Left lung (tissue), 10 donors: ENCODE results near the gene TBCD. TPM values are rescaled to one million over a fixed set of nuclear protein-coding genes. Genes with fewer than 3 reads are reported as not detected.

Experiments
- ATAC-seq: fragments of 200-7000 bp; cut with Tn5 transposase; one replicate; pipeline ENCODE4 v1.9.1; 2020; ENCODE audit warnings: moderate library complexity
- DNase-seq, 4 donors: peaks; one replicate each; pipeline ENCODE4 v3.0.0-alpha.2; 2013 to 2020
- H3K27ac ChIP-seq, 2 donors: fragments of 200-600 bp; sonication (generic) in 1 of 2; one replicate each; pipeline versions ENCODE4 v1.5.0 to v1.8.0; 2020 to 2021
- H3K27me3 ChIP-seq, 2 donors: fragments of 200-600 bp; sonication (generic) in 1 of 2; one replicate each; pipeline versions ENCODE4 v1.5.0 to v1.8.0; 2020 to 2021
- H3K36me3 ChIP-seq, 2 donors: fragments of 200-600 bp; sonication (generic) in 1 of 2; one replicate each; pipeline versions ENCODE4 v1.5.0 to v1.8.0; 2020 to 2021
- H3K4me1 ChIP-seq, 2 donors: fragments of 200-600 bp; one replicate each; pipeline ENCODE4 v1.8.0; 2021
- H3K4me3 ChIP-seq, 2 donors: fragments of 200-600 bp; sonication (generic) in 1 of 2; one replicate each; pipeline versions ENCODE4 v1.5.0 to v1.8.0; 2020 to 2021; ENCODE audit warnings: mild to moderate bottlenecking in 1 of 2
- H3K9me3 ChIP-seq, 2 donors: fragments of 200-600 bp; sonication (generic) in 1 of 2; one replicate each; pipeline versions ENCODE4 v1.5.0 to v1.8.0; 2020 to 2021
- CTCF ChIP-seq, 2 donors: fragments of 200-600 bp; sonication (generic) in 1 of 2; IDR thresholded peaks; one replicate each; pipeline versions ENCODE4 v1.5.0 to v1.8.0; 2021; ENCODE audit warnings: antibody characterized with exemption in 2 of 2
- intact Hi-C, 2 donors: fragments of 100-400 bp; cut with DNase I; formaldehyde crosslinking; loops; one replicate each; pipeline versions ENCODE4 v1.11.2 to v1.14.2; 2022
- polyA plus RNA-seq, 6 donors: library from polyadenylated mRNA; unstranded; fragments of 120-200 nt; gene quantifications; one replicate each; pipeline ENCODE4 v1.2.1, GENCODE V29; 2013; ENCODE audit not compliant: insufficient read length in 6 of 6
- total RNA-seq, 2 donors: library from RNA; stranded (reverse); fragmentation: NEBNext Ultra II Directional; extraction: Animal tissue kit (Norgen Biotek cat#: 25700); gene quantifications; one replicate each; pipeline ENCODE4 v1.2.1, GENCODE V29; 2021
- donor health status: DM: no; HTN: yes; CAD: no.
- donor health status: DM: no; HTN: no; CAD: no.

Gene TBCD
- total and polyA plus RNA-seq, 8 donors: 87.2 to 133 (median 104) TPM

DNA sequence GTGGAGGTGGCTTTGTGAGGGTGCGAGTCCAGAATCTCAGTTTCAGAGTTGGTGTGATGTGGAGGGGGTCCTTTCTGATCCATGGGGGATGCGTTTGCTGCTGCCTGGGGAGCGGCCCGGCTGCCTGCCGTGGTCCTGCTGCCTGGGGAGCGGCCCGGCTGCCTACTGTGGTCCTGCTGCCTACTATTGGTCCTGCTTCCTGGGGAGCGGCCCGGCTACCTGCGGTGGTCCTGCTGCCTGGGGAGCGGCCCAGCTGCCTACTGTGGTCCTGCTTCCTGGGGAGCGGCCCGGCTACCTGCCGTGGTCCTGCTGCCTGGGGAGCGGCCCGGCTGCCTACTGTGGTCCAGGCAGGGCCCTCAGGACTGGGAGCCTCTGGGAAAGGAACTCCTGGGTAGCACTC, 149.5 kb downstream of the TBCD start:
- no peak for TF ChIP-seq CTCF (IDR thresholded peaks at IDR 0.05)
- Histone ChIP-seq H3K4me1 (no peaks in the 10 kb centered on the region), H3K36me3 (peaks cover 0 to 61% of the 10 kb centered on the region in 2 donors), H3K4me3 (no peak overlapping the region), H3K9me3 (no peaks in the 10 kb centered on the region), H3K27me3 (no peaks in the 10 kb centered on the region), H3K27ac (no peak overlapping the region)
- intact Hi-C loops: no loop called here
- DNase-seq (peak in 1 of 4 donors; percentile 59), ATAC-seq (no peak)

- peaks cover 0 to 66% of the 10 kb centered on the region in 2 donors for H3K36me3 ChIP-seq
- intact Hi-C loops: no loop called here
- DNase-seq (no peak), ATAC-seq (no peak)
- no peaks in the 10 kb centered on the region for H3K27me3 ChIP-seq
- H3K27ac ChIP-seq: no peak overlapping the region
- H3K4me3 ChIP-seq: no peak overlapping the region
- no peaks in the 10 kb centered on the region for H3K9me3 ChIP-seq
- TF ChIP-seq CTCF (IDR thresholded peaks at IDR 0.05): no peak
- no peaks in the 10 kb centered on the region for H3K4me1 ChIP-seq
These were observed 150.0 kb downstream of the TBCD start for GRCh38 chr17:82901856-82902255.

DNA sequence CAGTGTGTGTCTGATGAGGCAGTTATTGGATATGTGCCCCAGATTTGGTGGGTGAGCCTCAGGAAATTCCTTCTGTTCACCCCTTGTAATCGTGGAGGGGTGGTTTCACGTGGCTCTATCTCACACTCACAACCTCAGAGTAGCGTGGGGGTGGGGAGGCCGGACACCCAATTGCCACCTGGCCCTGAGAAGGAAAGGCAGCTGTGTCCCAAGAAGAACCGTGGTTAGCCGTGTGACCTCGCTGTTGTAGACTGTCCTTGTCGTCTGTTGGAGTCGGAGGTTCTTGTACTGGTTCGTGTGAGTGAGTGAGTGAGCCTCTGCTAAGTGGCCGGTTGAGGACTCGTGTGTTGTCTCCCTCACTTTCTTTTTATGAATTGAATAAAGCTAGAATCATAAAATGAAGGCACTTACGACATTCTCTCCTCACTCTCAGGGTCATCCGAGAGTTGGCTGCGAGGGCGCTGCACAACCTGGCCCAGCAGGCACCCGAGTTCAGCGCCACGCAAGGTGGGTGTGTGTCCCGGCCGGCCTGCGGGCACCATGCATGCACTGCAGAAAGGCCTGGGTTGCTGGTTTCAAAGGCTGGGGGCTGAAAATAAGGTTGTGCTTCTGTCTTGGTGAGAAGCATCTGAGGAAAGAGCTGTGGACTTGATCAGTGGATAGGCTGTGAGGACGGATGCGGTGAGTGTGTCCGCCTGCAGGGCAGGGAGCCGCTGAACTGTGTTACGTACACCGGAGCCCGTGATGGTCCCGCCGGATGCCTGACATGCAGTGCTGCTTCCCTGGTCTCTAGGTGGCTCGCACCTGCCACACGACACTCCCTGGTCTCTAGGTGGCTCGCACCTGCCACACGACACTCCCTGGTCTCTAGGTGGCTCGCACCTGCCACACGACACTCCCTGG, 151.4 kb downstream of the TBCD start:
- Histone ChIP-seq H3K4me1 (no peaks in the 10 kb centered on the region), H3K4me3 (no peak overlapping the region), H3K27me3 (no peaks in the 10 kb centered on the region), H3K27ac (no peak overlapping the region), H3K36me3 (peaks cover 0 to 79% of the 10 kb centered on the region in 2 donors), H3K9me3 (no peaks in the 10 kb centered on the region)
- no peak for TF ChIP-seq CTCF (IDR thresholded peaks at IDR 0.05)
- ATAC-seq (no peak), DNase-seq (peak in 1 of 4 donors; percentile 64)
- intact Hi-C loops: no loop called here

DNA sequence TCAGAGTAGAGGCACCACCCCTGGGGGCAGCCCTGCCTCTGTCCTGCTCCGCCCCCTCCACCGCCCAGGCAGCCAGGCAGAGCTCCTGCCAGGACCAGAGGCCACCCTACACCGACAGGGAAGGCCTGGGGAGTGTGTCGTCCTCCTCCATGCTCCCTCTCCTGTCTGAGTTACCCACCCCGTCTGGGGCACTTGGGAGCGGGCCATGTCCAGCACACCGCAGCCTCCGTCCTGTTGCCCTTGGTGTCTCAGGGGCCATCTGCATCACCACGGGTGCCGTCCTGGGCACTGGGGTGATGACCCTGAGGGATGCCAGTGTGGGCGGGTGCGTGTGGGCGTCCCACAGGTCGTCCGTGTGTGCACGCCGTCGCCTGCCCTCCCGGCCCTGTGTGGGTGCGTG, 153.3 kb downstream of the TBCD start:
- intact Hi-C loops: no loop called here
- peaks cover 0 to 75% of the 10 kb centered on the region in 2 donors for H3K36me3 ChIP-seq
- no peak for TF ChIP-seq CTCF (IDR thresholded peaks at IDR 0.05)

GRCh38 chr17:82907797-82908542, 156.1 kb downstream of the TBCD start:
- H3K4me1 ChIP-seq: peaks cover 0 to 13% of the 10 kb centered on the region in 2 donors
- H3K9me3 ChIP-seq: no peaks in the 10 kb centered on the region
- no peak overlapping the region for H3K27ac ChIP-seq
- no peak for ATAC-seq
- H3K36me3 ChIP-seq: peaks cover 0 to 69% of the 10 kb centered on the region in 2 donors
- intact Hi-C loops: no loop called here
- DNase-seq: peak in 1 of 4 donors; percentile 47
- no peak overlapping the region for H3K4me3 ChIP-seq
- H3K27me3 ChIP-seq: no peaks in the 10 kb centered on the region
- TF ChIP-seq CTCF (IDR thresholded peaks at IDR 0.05): no peak

More for the DNA sequence above, 153.3 kb downstream of the TBCD start:
- Histone ChIP-seq H3K27ac (no peak overlapping the region), H3K4me3 (no peak overlapping the region), H3K9me3 (no peaks in the 10 kb centered on the region), H3K4me1 (no peaks in the 10 kb centered on the region), H3K27me3 (no peaks in the 10 kb centered on the region)
- ATAC-seq (no peak), DNase-seq (peak in 1 of 4 donors; percentile 42)
